ENCODE measurements around the gene DCDC1. TPM values are rescaled to one million over a fixed set of nuclear protein-coding genes. Genes with fewer than 3 reads are reported as not detected.
A peak's percentile ranks its signal among the peaks of the same experiment; 100 is the strongest.

DCDC1 gene
- total and polyA plus RNA-seq, 2 donors (not counting 1 experiment from before 2014, with no cell fraction given) = 0.05 to 0.17 TPM

- Histone ChIP-seq H3K4me1 (ENCODE audit: control insufficient read depth, extremely low read depth, insufficient read depth, low read length) (no peaks in the 10 kb centered on the region), H3K27me3 (ENCODE audit: control insufficient read depth, insufficient read depth, low read length) (no peaks in the 10 kb centered on the region), H3K9ac (ENCODE audit: insufficient read depth, low read length) (no peak overlapping the region), H3K27ac (ENCODE audit: insufficient read depth, low read length) (no peak overlapping the region), H3K4me3 (replicated peaks in 1 of 4; ENCODE audit: control extremely low read depth in 1 of 4, insufficient read depth in 1 of 4, low read depth in 3 of 4, low read length in 4 of 4) (no peak overlapping the region), H2AFZ (ENCODE audit: low read length) (no peak overlapping the region), H3K9me3 (ENCODE audit: control insufficient read depth, insufficient read depth, low read depth, low read length) (no peaks in the 10 kb centered on the region), H4K20me1 (ENCODE audit: control insufficient read depth, extremely low read depth, insufficient read depth, low read length) (no peaks in the 10 kb centered on the region), H3K4me2 (ENCODE audit: extremely low read depth, insufficient read depth, low read length) (no peak overlapping the region), H3K36me3 (ENCODE audit: control insufficient read depth, insufficient read depth, low read length) (no peaks in the 10 kb centered on the region), H3K79me2 (ENCODE audit: control insufficient read depth, insufficient read depth, low read length) (no peaks in the 10 kb centered on the region)
- DNase-seq (ENCODE audit: low read depth in 2 of 2) = peak in 1 of 2 donors; percentile 42
- TF ChIP-seq EZH2 (IDR thresholded peaks at IDR 0.05; ENCODE audit: low read length, missing control alignments) (no peak), CTCF (conservative IDR thresholded peaks at IDR 0.05 in 1 of 2, IDR thresholded peaks at IDR 0.05 in 1 of 2; ENCODE audit: low read depth in 1 of 2, low read length in 2 of 2) (no peak)
These were observed 430.7 kb downstream of the DCDC1 start for GRCh38 chr11:30938810-30939209.

GRCh38 chr11:30938171-30938570 lies 431.4 kb downstream of the DCDC1 start:
- Histone ChIP-seq H3K4me2 (ENCODE audit: extremely low read depth, insufficient read depth, low read length) (no peak overlapping the region), H3K4me3 (replicated peaks in 1 of 4; ENCODE audit: control extremely low read depth in 1 of 4, insufficient read depth in 1 of 4, low read depth in 3 of 4, low read length in 4 of 4) (no peak overlapping the region), H3K9me3 (ENCODE audit: control insufficient read depth, insufficient read depth, low read depth, low read length) (no peaks in the 10 kb centered on the region), H4K20me1 (ENCODE audit: control insufficient read depth, extremely low read depth, insufficient read depth, low read length) (no peaks in the 10 kb centered on the region), H3K27me3 (ENCODE audit: control insufficient read depth, insufficient read depth, low read length) (no peaks in the 10 kb centered on the region), H3K9ac (ENCODE audit: insufficient read depth, low read length) (no peak overlapping the region), H3K27ac (ENCODE audit: insufficient read depth, low read length) (no peak overlapping the region), H2AFZ (ENCODE audit: low read length) (no peak overlapping the region), H3K79me2 (ENCODE audit: control insufficient read depth, insufficient read depth, low read length) (no peaks in the 10 kb centered on the region), H3K4me1 (ENCODE audit: control insufficient read depth, extremely low read depth, insufficient read depth, low read length) (no peaks in the 10 kb centered on the region), H3K36me3 (ENCODE audit: control insufficient read depth, insufficient read depth, low read length) (no peaks in the 10 kb centered on the region)
- no peak for TF ChIP-seq CTCF (conservative IDR thresholded peaks at IDR 0.05 in 1 of 2, IDR thresholded peaks at IDR 0.05 in 1 of 2; ENCODE audit: low read depth in 1 of 2, low read length in 2 of 2)
- TF ChIP-seq EZH2 (IDR thresholded peaks at IDR 0.05; ENCODE audit: low read length, missing control alignments) = no peak
- no peak for DNase-seq (ENCODE audit: low read depth in 2 of 2)

GRCh38 chr11:30936491-30936890 lies 433.0 kb downstream of the DCDC1 start:
- no peak overlapping the region for H3K9ac ChIP-seq (ENCODE audit: insufficient read depth, low read length)
- H2AFZ ChIP-seq (ENCODE audit: low read length) = no peak overlapping the region
- no peaks in the 10 kb centered on the region for H3K9me3 ChIP-seq (ENCODE audit: control insufficient read depth, insufficient read depth, low read depth, low read length)
- H4K20me1 ChIP-seq (ENCODE audit: control insufficient read depth, extremely low read depth, insufficient read depth, low read length) = no peaks in the 10 kb centered on the region
- no peaks in the 10 kb centered on the region for H3K4me1 ChIP-seq (ENCODE audit: control insufficient read depth, extremely low read depth, insufficient read depth, low read length)
- H3K36me3 ChIP-seq (ENCODE audit: control insufficient read depth, insufficient read depth, low read length) = no peaks in the 10 kb centered on the region
- H3K79me2 ChIP-seq (ENCODE audit: control insufficient read depth, insufficient read depth, low read length) = no peaks in the 10 kb centered on the region
- peak; percentile 3 to 71 for DNase-seq (ENCODE audit: low read depth in 2 of 2)
- H3K27ac ChIP-seq (ENCODE audit: insufficient read depth, low read length) = no peak overlapping the region
- H3K27me3 ChIP-seq (ENCODE audit: control insufficient read depth, insufficient read depth, low read length) = no peaks in the 10 kb centered on the region
- no peak for TF ChIP-seq EZH2 (IDR thresholded peaks at IDR 0.05; ENCODE audit: low read length, missing control alignments)
- TF ChIP-seq CTCF (conservative IDR thresholded peaks at IDR 0.05 in 1 of 2, IDR thresholded peaks at IDR 0.05 in 1 of 2; ENCODE audit: low read depth in 1 of 2, low read length in 2 of 2) = no peak
- H3K4me2 ChIP-seq (ENCODE audit: extremely low read depth, insufficient read depth, low read length) = no peak overlapping the region
- no peak overlapping the region for H3K4me3 ChIP-seq (replicated peaks in 1 of 4; ENCODE audit: control extremely low read depth in 1 of 4, insufficient read depth in 1 of 4, low read depth in 3 of 4, low read length in 4 of 4)
